Measurements from ENCODE around the gene TEAD1.

The TEAD1 gene

GRCh38 chr11:12767577-12767976 is 93.4 kb downstream of the TEAD1 start:
- TF ChIP-seq, protein P1, sequence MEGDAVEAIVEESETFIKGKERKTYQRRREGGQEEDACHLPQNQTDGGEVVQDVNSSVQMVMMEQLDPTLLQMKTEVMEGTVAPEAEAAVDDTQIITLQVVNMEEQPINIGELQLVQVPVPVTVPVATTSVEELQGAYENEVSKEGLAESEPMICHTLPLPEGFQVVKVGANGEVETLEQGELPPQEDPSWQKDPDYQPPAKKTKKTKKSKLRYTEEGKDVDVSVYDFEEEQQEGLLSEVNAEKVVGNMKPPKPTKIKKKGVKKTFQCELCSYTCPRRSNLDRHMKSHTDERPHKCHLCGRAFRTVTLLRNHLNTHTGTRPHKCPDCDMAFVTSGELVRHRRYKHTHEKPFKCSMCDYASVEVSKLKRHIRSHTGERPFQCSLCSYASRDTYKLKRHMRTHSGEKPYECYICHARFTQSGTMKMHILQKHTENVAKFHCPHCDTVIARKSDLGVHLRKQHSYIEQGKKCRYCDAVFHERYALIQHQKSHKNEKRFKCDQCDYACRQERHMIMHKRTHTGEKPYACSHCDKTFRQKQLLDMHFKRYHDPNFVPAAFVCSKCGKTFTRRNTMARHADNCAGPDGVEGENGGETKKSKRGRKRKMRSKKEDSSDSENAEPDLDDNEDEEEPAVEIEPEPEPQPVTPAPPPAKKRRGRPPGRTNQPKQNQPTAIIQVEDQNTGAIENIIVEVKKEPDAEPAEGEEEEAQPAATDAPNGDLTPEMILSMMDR (IDR thresholded peaks at IDR 0.05; ENCODE audit: control insufficient read depth, insufficient read depth, low read depth, low read length, missing control alignments) = no peak

DNA sequence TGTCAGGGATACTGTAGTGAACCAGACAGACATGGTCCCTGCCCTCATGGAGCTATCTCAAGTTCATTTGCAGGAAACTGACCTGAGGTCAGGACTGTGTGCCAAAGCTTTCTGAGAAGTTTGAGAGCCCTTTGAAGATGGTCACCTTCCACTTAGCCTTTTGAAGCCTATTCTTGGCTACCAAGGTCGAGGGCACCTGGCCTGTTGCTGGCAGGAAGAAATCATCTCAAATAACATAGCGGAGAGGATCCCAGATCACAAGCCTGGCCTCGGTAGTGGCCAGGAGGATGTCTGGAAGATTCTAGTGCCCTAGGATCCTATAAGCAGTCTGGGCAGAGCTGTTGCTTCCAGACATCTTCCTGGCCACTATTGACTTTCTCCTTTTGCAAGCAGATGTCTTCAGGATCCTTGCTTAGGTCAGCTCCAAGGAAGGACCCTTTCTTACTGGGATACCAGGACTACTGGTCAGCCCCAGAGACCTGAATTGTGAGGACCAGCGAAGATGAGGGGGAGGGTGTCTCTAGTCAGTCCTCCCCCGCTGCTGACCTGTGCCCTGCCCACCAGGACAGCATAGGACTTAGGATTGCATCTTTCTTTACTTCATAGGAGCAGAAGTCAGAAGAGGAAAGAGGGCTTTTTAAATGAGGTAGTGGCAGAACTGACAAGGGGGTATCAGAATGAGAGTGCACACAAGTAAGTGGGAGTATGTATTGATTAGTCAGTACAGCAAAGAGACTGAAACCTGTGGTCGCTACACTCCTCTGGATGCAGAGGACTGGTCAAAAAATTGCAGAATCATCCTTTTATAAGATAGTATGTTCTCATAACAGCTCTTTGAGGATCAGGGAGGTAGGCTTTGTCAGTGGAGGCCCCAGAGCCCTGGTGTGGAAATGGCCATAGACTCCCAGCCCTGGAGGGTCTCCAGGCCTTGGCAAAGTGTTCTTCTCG is 94.8 kb downstream of the TEAD1 start:
- no peak for DNase-seq (ENCODE audit: low read depth)
- H3K4me3 ChIP-seq (ENCODE audit: control insufficient read depth, low read depth, low read length) = no peak overlapping the region
- TF ChIP-seq, protein P1 (IDR thresholded peaks at IDR 0.05; ENCODE audit: control insufficient read depth, insufficient read depth, low read depth, low read length, missing control alignments) = no peak

More at GRCh38 chr11:12767577-12767976, 93.4 kb downstream of the TEAD1 start:
- no peak overlapping the region for H3K4me3 ChIP-seq (ENCODE audit: control insufficient read depth, low read depth, low read length)
- DNase-seq (ENCODE audit: low read depth) = no peak

DNA sequence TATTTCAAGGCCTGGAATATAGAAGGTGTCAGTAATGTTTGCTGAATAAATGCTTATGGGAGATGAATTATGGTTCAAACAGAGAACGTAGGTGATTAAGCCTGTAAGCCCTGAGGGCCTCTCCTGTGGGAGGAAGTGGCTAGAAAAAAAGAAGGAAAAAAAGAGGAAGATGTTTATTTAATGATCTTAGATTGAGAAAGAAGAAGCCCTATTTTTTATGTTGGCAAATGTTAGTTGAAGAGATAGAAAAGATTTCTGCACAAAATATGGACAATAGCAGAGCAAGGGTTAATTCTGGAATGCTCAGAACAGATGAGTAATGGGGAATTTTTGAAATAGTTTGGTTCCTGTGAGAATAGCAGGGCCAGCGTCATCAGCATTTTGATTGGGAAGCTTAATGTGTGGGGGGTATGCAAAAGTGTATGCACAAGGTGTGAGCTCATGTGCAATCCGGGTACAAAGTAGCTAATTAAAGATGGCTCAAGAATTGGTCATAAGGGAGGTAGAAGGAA is 95.7 kb downstream of the TEAD1 start:
- TF ChIP-seq, protein P1 (IDR thresholded peaks at IDR 0.05; ENCODE audit: control insufficient read depth, insufficient read depth, low read depth, low read length, missing control alignments) = no peak
- DNase-seq (ENCODE audit: low read depth) = no peak
- no peak overlapping the region for H3K4me3 ChIP-seq (ENCODE audit: control insufficient read depth, low read depth, low read length)

DNA sequence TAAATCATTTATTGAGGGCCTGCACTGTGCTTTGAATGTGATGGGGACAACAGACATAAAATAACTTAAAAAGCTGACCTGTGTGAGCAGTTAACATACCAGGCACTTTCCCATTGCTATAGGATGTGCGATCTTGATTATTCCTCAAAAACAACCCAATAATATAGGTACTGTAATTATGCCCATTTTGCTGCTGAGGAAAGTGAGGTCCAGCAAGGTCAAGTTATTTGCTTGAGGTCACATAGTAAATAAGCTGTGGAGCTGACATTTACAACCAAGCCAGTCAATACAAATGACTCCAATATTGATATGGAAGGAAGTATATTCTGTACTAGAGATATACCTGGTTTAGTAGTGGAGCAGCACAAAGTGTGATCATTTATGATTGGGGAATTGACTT is 96.2 kb downstream of the TEAD1 start:
- no peak overlapping the region for H3K4me3 ChIP-seq (ENCODE audit: control insufficient read depth, low read depth, low read length)
- no peak for DNase-seq (ENCODE audit: low read depth)
- TF ChIP-seq, protein P1 (IDR thresholded peaks at IDR 0.05; ENCODE audit: control insufficient read depth, insufficient read depth, low read depth, low read length, missing control alignments) = no peak

DNA sequence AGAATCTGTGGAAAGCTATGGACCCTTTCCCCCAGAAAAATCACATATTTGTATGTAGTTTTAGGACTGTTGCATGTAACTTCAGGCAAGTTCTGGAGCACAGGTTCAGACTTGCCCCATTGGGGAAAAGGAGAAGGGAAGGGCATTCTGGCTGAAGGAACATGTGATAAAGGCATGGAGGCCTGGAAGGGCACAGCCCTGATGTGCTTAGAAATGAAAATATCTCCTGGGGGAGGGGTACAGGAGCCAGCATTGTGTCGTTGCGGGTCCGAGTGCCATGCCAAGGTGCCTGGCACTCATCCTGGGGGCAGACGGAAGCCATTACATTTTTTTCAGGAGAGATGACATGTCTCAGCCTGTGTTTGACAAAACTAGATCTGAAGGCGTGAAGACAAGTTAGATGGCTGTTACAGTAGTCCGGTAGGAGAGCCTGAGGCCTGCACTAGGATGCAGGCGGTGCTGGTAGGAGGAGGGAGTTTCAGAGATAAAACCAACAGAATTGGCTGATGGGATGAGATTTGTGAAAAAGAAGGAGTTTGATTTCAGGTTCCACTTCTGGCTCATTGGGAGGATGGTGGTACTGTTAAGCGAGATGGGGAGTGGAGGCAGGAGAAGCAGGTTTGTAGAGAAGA is 96.9 kb downstream of the TEAD1 start:
- no peak for DNase-seq (ENCODE audit: low read depth)
- H3K4me3 ChIP-seq (ENCODE audit: control insufficient read depth, low read depth, low read length) = no peak overlapping the region
- TF ChIP-seq, protein P1 (IDR thresholded peaks at IDR 0.05; ENCODE audit: control insufficient read depth, insufficient read depth, low read depth, low read length, missing control alignments) = no peak

DNA sequence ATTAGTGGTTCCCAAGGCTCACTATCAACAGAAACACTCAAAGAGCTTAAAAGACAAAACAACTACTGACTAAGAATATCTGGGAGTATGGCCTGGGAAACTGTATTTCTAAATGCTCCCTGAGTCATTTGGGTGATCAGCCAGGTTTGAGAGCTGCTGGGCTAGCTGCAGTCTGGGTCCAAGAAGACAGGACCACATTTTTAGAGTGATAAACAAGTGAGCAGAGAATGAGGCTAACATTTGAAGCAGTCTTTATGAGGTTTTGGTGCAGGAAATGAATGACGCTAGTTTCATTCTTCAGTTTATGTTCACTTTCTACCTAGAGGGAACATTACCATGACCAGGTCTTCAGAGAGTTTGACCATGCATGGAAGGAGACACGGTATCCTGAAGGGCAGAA is 97.7 kb downstream of the TEAD1 start:
- DNase-seq (ENCODE audit: low read depth) = no peak
- H3K4me3 ChIP-seq (ENCODE audit: control insufficient read depth, low read depth, low read length) = no peak overlapping the region
- TF ChIP-seq, protein P1 (IDR thresholded peaks at IDR 0.05; ENCODE audit: control insufficient read depth, insufficient read depth, low read depth, low read length, missing control alignments) = no peak
